Mesenchymal stem cell (in vitro differentiated cells and primary cell): Measurements from ENCODE around the gene RBP4.

Experiments
- DNase-seq: peaks from one replicate; pipeline ENCODE4 v3.0.0-alpha.2; 2013
- H2AFZ ChIP-seq: one replicate; pipeline ENCODE4 v1.6.1; 2013; ENCODE audit warnings: low read depth, mild to moderate bottlenecking, control low read depth, inconsistent platforms, low read length, moderate library complexity
- H2AK5ac ChIP-seq: 2 replicates; pipeline ENCODE4 v1.6.1; 2013; ENCODE audit warnings: low read length, moderate library complexity, mild to moderate bottlenecking, inconsistent platforms; ENCODE audit not compliant: severe bottlenecking
- H2BK120ac ChIP-seq: one replicate; pipeline ENCODE4 v1.6.1; 2013; ENCODE audit warnings: low read depth, mild to moderate bottlenecking, inconsistent platforms, low read length, moderate library complexity
- H2BK12ac ChIP-seq, 2 experiments: one replicate each; pipeline ENCODE4 v1.6.1; 2013; ENCODE audit warnings: inconsistent platforms in 2 of 2, low read length in 2 of 2, mild to moderate bottlenecking in 2 of 2, moderate library complexity in 2 of 2, control low read depth in 1 of 2
- H2BK15ac ChIP-seq: one replicate; pipeline ENCODE4 v1.6.1; 2013; ENCODE audit warnings: mild to moderate bottlenecking, low read depth, inconsistent platforms; ENCODE audit not compliant: poor library complexity, severe bottlenecking
- H2BK5ac ChIP-seq: 2 replicates; pipeline ENCODE4 v1.6.1; 2013; ENCODE audit warnings: low read depth, mild to moderate bottlenecking, low read length, control low read depth, inconsistent platforms; ENCODE audit not compliant: poor library complexity, severe bottlenecking
- H3K14ac ChIP-seq, 2 experiments: one replicate each; pipeline ENCODE4 v1.6.1; 2013; ENCODE audit warnings: inconsistent platforms in 2 of 2, low read length in 2 of 2, control low read depth in 1 of 2, mild to moderate bottlenecking in 1 of 2, moderate library complexity in 1 of 2
- H3K18ac ChIP-seq, 2 experiments: one replicate each; pipeline ENCODE4 v1.6.1; 2013; ENCODE audit warnings: inconsistent platforms in 2 of 2, low read length in 2 of 2, control low read depth in 1 of 2, low read depth in 1 of 2, mild to moderate bottlenecking in 1 of 2
- H3K23ac ChIP-seq, 2 experiments: one replicate each; pipeline ENCODE4 v1.6.1; 2013; ENCODE audit warnings: inconsistent platforms in 2 of 2, low read length in 2 of 2, mild to moderate bottlenecking in 2 of 2, moderate library complexity in 2 of 2, control low read depth in 1 of 2
- H3K27ac ChIP-seq: 2 replicates; pipeline ENCODE4 v1.5.1; 2013; ENCODE audit warnings: mild to moderate bottlenecking, moderate library complexity, low read length, control low read depth, inconsistent platforms; ENCODE audit not compliant: poor library complexity, severe bottlenecking
- H3K27me3 ChIP-seq, 2 experiments: 2 replicates each; pipeline versions ENCODE4 v1.6.1 to v1.7.0; 2013; ENCODE audit warnings: low read length in 2 of 2, mild to moderate bottlenecking in 2 of 2, moderate library complexity in 2 of 2, control low read depth in 1 of 2, inconsistent platforms in 1 of 2; ENCODE audit not compliant: control insufficient read depth in 1 of 2, insufficient read depth in 1 of 2
- H3K36me3 ChIP-seq, 2 experiments: 2 replicates each; pipeline versions ENCODE4 v1.6.1 to v1.7.0; 2013; ENCODE audit warnings: low read length in 2 of 2, control low read depth in 1 of 2, inconsistent platforms in 1 of 2, low read depth in 1 of 2, mild to moderate bottlenecking in 1 of 2; ENCODE audit not compliant: insufficient read depth in 2 of 2, control insufficient read depth in 1 of 2
- H3K4ac ChIP-seq, 2 experiments: one replicate each; pipeline ENCODE4 v1.6.1; 2013; ENCODE audit warnings: inconsistent platforms in 2 of 2, low read length in 2 of 2, mild to moderate bottlenecking in 2 of 2, moderate library complexity in 2 of 2, control low read depth in 1 of 2, low read depth in 1 of 2
- H3K4me1 ChIP-seq: 2 replicates; pipeline ENCODE4 v1.6.1; 2013; ENCODE audit warnings: low read depth, low read length, control low read depth; ENCODE audit not compliant: control insufficient read depth, insufficient read depth
- H3K4me2 ChIP-seq: 2 replicates; pipeline ENCODE4 v1.6.1; 2013; ENCODE audit warnings: low read length, mild to moderate bottlenecking, inconsistent platforms; ENCODE audit not compliant: poor library complexity, severe bottlenecking
- H3K4me3 ChIP-seq, 2 experiments: 2 replicates each; pipeline versions ENCODE4 v1.5.1 to v1.7.0; 2013; ENCODE audit warnings: low read length in 2 of 2, mild to moderate bottlenecking in 2 of 2, control low read depth in 1 of 2, low read depth in 1 of 2; ENCODE audit not compliant: insufficient read depth in 1 of 2
- H3K79me1 ChIP-seq: replicated peaks from 2 replicates; pipeline ENCODE4 v1.6.1; 2013; ENCODE audit warnings: mild to moderate bottlenecking, control low read depth, low read length, inconsistent platforms; ENCODE audit not compliant: poor library complexity, severe bottlenecking
- H3K9ac ChIP-seq: 2 replicates; pipeline ENCODE4 v1.7.0; 2013; ENCODE audit warnings: mild to moderate bottlenecking, low read length, moderate library complexity
- H3K9me3 ChIP-seq: 2 replicates; pipeline ENCODE4 v1.7.0; 2013; ENCODE audit warnings: mild to moderate bottlenecking, low read length; ENCODE audit not compliant: control insufficient read depth
- H4K8ac ChIP-seq: one replicate; pipeline ENCODE4 v1.6.1; 2013; ENCODE audit warnings: inconsistent platforms, mild to moderate bottlenecking, low read length, moderate library complexity
- H4K91ac ChIP-seq: one replicate; pipeline ENCODE4 v1.6.1; 2013; ENCODE audit warnings: mild to moderate bottlenecking, low read length, inconsistent platforms
- WGBS: methylation state at CpG from one replicate; pipeline ENCODE4 v1.1.7; 2013; ENCODE audit warnings: mixed read lengths; 5-methylcytosine and 5-hydroxymethylcytosine counted together

Gene RBP4

GRCh38 chr10:93584445-93584844 is 16.6 kb downstream of the RBP4 start:
- Histone ChIP-seq H3K9ac (no peak overlapping the region), H3K36me3 (no peaks in the 10 kb centered on the region), H3K4me1 (no peaks in the 10 kb centered on the region), H2BK5ac (no peak overlapping the region), H3K79me1 (no peaks in the 10 kb centered on the region), H3K27ac (no peak overlapping the region), H2AK5ac (no peak overlapping the region), H3K27me3 (peaks cover 19 to 30% of the 10 kb centered on the region in 2 experiments), H4K8ac (no peak overlapping the region), H2BK15ac (no peak overlapping the region), H2AFZ (no peak overlapping the region), H3K4me3 (no peak overlapping the region), H3K23ac (no peak overlapping the region), H3K9me3 (peaks cover 7% of the 10 kb centered on the region), H3K4ac (no peak overlapping the region), H2BK12ac (no peak overlapping the region), H3K4me2 (no peak overlapping the region), H3K18ac (no peak overlapping the region), H4K91ac (no peak overlapping the region), H3K14ac (no peak overlapping the region), H2BK120ac (no peak overlapping the region)
- no peak for DNase-seq
- 95% methylated on average over 7 of the region's 7 CpGs for WGBS

DNA sequence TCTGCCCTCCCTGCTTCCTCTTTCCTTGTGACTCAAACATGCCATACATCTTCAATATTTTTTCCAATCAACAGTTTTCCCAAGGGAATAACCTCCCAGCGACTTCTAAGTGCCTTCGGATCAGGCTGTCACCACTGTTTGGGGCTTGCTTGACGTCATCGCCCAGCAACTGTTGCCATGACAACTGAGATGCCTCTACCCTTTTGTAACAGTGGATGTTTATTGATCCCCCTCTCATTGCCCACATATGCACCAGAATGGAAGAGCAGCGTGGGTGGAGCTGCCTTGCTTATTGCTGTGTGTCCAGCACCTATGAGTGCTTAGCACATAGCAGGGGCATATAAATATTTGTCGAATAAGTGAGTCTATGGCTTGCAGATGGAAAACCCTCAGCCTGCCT is 20.2 kb downstream of the RBP4 start:
- Histone ChIP-seq H3K18ac (no peak overlapping the region), H3K14ac (no peak overlapping the region), H3K27ac (no peak overlapping the region), H3K4me3 (no peak overlapping the region), H3K4ac (no peak overlapping the region), H3K9me3 (peaks cover 7% of the 10 kb centered on the region), H2BK15ac (no peak overlapping the region), H2BK120ac (no peak overlapping the region), H3K4me2 (no peak overlapping the region), H4K91ac (no peak overlapping the region), H2BK5ac (no peak overlapping the region), H3K4me1 (peaks cover 5% of the 10 kb centered on the region), H3K36me3 (no peaks in the 10 kb centered on the region), H2AFZ (no peak overlapping the region), H2BK12ac (no peak overlapping the region), H4K8ac (no peak overlapping the region), H3K23ac (no peak overlapping the region), H3K27me3 (peaks cover 20 to 39% of the 10 kb centered on the region in 2 experiments), H2AK5ac (no peak overlapping the region), H3K9ac (no peak overlapping the region), H3K79me1 (no peaks in the 10 kb centered on the region)
- WGBS, result 60% methylated on average over 6 of the region's 6 CpGs
- peak; percentile 67 for DNase-seq

DNA sequence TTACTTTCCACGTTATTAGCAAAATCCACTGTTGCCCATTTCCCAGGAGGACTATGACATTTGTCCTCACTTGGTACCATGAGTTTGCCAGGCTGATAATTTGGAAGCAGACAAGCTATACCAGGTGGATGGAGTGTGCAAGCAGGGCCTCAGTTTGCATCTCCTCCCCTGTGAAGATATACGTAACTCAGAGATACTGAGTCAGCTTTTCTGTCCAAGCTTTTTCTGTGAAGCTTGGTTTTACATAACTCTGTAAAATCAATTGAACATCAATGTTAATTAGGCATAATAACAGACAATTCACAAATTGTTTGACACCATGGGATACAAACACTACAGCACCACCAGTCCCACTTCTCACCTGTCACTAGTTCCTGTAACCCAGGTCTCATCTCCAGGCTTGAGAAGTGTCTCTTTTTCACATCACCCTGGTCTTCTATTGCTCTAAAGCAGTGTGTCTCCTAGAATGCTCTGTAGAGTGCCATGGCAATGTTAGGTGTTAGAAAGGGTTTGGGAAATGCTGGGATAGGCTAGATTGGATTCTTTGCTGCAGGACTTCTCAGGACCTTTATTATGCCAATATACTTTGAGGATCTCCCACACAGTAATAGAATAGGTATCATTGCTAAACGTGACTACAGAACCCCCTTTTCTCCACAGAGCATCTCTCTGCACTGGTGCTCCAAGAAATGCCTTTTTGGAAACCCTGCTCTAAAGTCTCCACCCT is 20.9 kb downstream of the RBP4 start:
- Histone ChIP-seq H3K14ac (no peak overlapping the region), H2BK15ac (no peak overlapping the region), H2AFZ (no peak overlapping the region), H3K18ac (no peak overlapping the region), H3K36me3 (no peaks in the 10 kb centered on the region), H3K23ac (no peak overlapping the region), H4K91ac (no peak overlapping the region), H3K4me2 (no peak overlapping the region), H2AK5ac (no peak overlapping the region), H3K4ac (no peak overlapping the region), H3K27ac (no peak overlapping the region), H2BK5ac (no peak overlapping the region), H3K9me3 (peaks cover 10% of the 10 kb centered on the region), H4K8ac (no peak overlapping the region), H3K9ac (no peak overlapping the region), H3K79me1 (no peaks in the 10 kb centered on the region), H3K4me1 (peaks cover 5% of the 10 kb centered on the region), H2BK12ac (no peak overlapping the region), H3K27me3 (peaks cover 20 to 45% of the 10 kb centered on the region in 2 experiments), H3K4me3 (no peak overlapping the region), H2BK120ac (no peak overlapping the region)
- no peak for DNase-seq
- WGBS, result 61% methylated on average over 2 of the region's 3 CpGs

DNA sequence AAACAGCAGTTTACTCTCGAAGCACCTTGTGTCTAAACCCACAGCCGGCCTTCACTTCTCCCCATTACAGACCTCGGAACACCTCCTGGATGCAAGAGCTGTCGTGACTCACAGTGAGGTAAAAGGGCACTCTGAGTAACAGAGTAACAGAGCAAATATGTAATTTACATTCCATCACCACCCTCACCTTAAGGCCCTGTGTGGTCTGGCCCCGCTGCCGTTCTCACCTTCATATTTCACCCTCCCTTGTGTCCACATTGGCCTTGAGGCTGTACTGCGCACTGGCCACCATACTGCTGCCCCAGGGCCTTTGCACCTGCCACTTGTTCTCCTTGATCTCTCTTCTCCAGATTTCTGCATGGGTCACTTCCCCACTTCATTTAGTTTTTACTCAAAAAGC is 21.9 kb downstream of the RBP4 start:
- no peak overlapping the region for H3K4me2 ChIP-seq
- no peak overlapping the region for H4K91ac ChIP-seq
- WGBS, result 80% methylated on average over 6 of the region's 7 CpGs
- peaks cover 5% of the 10 kb centered on the region for H3K4me1 ChIP-seq
- H4K8ac ChIP-seq, result no peak overlapping the region
- H2BK12ac ChIP-seq, result no peak overlapping the region
- H3K9ac ChIP-seq, result no peak overlapping the region
- H2BK120ac ChIP-seq, result no peak overlapping the region
- H3K27me3 ChIP-seq, result peaks cover 18 to 52% of the 10 kb centered on the region in 2 experiments
- no peak overlapping the region for H2AK5ac ChIP-seq
- no peaks in the 10 kb centered on the region for H3K79me1 ChIP-seq
- no peak overlapping the region for H3K4ac ChIP-seq
- no peak overlapping the region for H2AFZ ChIP-seq
- H3K27ac ChIP-seq, result no peak overlapping the region
- H3K18ac ChIP-seq, result no peak overlapping the region
- no peak overlapping the region for H2BK15ac ChIP-seq
- H3K36me3 ChIP-seq, result no peaks in the 10 kb centered on the region
- peaks cover 10% of the 10 kb centered on the region for H3K9me3 ChIP-seq
- DNase-seq, result no peak
- no peak overlapping the region for H3K23ac ChIP-seq
- no peak overlapping the region for H3K4me3 ChIP-seq
- no peak overlapping the region for H2BK5ac ChIP-seq
- no peak overlapping the region for H3K14ac ChIP-seq
